ENCODE results near the gene KCNH1.

DNA sequence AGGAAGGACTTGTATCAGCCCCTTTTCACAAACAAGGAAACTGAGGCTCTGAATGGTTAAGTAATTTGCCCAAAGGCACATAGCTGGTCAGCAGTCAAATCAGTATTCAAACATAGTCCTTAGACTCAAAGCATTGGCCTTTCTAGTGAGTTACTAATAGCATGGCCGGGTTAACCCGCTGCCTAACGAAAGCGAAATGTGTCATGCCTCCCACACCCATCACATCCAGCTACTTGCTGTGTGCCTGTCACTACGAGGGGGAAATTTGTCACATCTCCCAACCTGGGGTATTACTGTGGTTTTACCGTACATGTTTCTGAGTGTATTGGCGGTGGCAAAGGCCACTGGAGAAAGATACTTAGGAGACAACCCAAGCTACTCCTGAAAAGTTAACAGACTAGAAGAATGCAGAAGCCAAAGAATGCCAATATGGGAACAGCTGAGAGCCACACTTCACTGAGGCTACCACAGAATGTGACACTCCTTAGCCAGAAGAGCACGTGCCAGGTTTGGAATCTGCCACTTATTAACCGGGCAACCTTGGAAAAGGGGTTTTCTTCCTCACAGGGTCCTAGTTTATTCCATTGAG lies 363.5 kb downstream of the KCNH1 start:
- no peak for TF ChIP-seq CTCF (IDR thresholded peaks at IDR 0.05 in 8 of 11, conservative IDR thresholded peaks at IDR 0.05 in 3 of 11)
- no peak for TF ChIP-seq POLR2A (IDR thresholded peaks at IDR 0.05)
